Measurements from ENCODE around the gene POLR1E. TPM values are rescaled to one million over a fixed set of nuclear protein-coding genes. Genes with fewer than 3 reads are reported as not detected.

POLR1E gene
- 58.2 and 65.9 TPM in 2 replicates for total RNA-seq (2014; rRNA removed; shearing (Covaris generic))

GRCh38 chr9:37485389-37486255, at the start of gene POLR1E:
POLR1E (plus strand) TSS chr9:37485948; CDS start chr9:37486048, 100 bp downstream.

GRCh38 chr9:37465249-37466036, 20.3 kb upstream of the POLR1E start, which contains the start of gene ZBTB5:
ZBTB5 (minus strand) TSS chr9:37465450; CDS start chr9:37442551, 22,899 bp downstream.

Other genes with a start within 250 kb of the POLR1E start
- 149 and 174 TPM in 2 replicates for gene GRHPR, start 63.3 kb upstream of the POLR1E start, total RNA-seq (2014; rRNA removed; shearing (Covaris generic))
- 10.7 and 13.4 TPM in 2 replicates for gene ZBTB5, start 20.5 kb upstream of the POLR1E start, total RNA-seq (2014; rRNA removed; shearing (Covaris generic))
- 4.5 and 8.5 TPM in 2 replicates for gene FBXO10, start 90.4 kb downstream of the POLR1E start, total RNA-seq (2014; rRNA removed; shearing (Covaris generic))
- gene TOMM5, start 106.6 kb downstream of the POLR1E start, total RNA-seq (2014; rRNA removed; shearing (Covaris generic)) = 449 and 470 TPM in 2 replicates
- not detected in 2 replicates for gene FRMPD1, start 165.0 kb downstream of the POLR1E start, total RNA-seq (2014; rRNA removed; shearing (Covaris generic))

All from A375 (cell line).